Measurements from ENCODE around the gene SLC22A2. TPM values are rescaled to one million over a fixed set of nuclear protein-coding genes. Genes with fewer than 3 reads are reported as not detected.

SLC22A2 gene
- not detected for polyA plus RNA-seq (2012; ENCODE audit: insufficient read length, low read depth)

GRCh38 chr6:160258346-160259142 lies at the start of gene SLC22A2:
Gene SLC22A2 (minus strand): TSS chr6:160258821. CDS start chr6:160258757, 64 bp downstream.
- TF ChIP-seq FOXP2 (optimal IDR thresholded peaks at IDR 0.05; ENCODE audit: borderline replicate concordance, extremely low read depth, extremely low read length, insufficient read depth) = no peak
- no peak for TF ChIP-seq POLR2AphosphoS5 (IDR thresholded peaks at IDR 0.05; ENCODE audit: low read depth, low read length)
- TF ChIP-seq TAF1 (IDR thresholded peaks at IDR 0.05; ENCODE audit: borderline replicate concordance, insufficient read depth, low read length) = no peak
- no peak for TF ChIP-seq SIN3A (IDR thresholded peaks at IDR 0.05; ENCODE audit: borderline replicate concordance, insufficient read depth, low read length)
- TF ChIP-seq, protein P1, sequence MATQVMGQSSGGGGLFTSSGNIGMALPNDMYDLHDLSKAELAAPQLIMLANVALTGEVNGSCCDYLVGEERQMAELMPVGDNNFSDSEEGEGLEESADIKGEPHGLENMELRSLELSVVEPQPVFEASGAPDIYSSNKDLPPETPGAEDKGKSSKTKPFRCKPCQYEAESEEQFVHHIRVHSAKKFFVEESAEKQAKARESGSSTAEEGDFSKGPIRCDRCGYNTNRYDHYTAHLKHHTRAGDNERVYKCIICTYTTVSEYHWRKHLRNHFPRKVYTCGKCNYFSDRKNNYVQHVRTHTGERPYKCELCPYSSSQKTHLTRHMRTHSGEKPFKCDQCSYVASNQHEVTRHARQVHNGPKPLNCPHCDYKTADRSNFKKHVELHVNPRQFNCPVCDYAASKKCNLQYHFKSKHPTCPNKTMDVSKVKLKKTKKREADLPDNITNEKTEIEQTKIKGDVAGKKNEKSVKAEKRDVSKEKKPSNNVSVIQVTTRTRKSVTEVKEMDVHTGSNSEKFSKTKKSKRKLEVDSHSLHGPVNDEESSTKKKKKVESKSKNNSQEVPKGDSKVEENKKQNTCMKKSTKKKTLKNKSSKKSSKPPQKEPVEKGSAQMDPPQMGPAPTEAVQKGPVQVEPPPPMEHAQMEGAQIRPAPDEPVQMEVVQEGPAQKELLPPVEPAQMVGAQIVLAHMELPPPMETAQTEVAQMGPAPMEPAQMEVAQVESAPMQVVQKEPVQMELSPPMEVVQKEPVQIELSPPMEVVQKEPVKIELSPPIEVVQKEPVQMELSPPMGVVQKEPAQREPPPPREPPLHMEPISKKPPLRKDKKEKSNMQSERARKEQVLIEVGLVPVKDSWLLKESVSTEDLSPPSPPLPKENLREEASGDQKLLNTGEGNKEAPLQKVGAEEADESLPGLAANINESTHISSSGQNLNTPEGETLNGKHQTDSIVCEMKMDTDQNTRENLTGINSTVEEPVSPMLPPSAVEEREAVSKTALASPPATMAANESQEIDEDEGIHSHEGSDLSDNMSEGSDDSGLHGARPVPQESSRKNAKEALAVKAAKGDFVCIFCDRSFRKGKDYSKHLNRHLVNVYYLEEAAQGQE (IDR thresholded peaks at IDR 0.05; ENCODE audit: insufficient read depth in 1 of 2, low read depth in 2 of 2, low read length in 2 of 2) = no peak

- TF ChIP-seq FOXP2 (optimal IDR thresholded peaks at IDR 0.05; ENCODE audit: borderline replicate concordance, extremely low read depth, extremely low read length, insufficient read depth) (no peak), SIN3A (IDR thresholded peaks at IDR 0.05; ENCODE audit: borderline replicate concordance, insufficient read depth, low read length) (no peak), POLR2AphosphoS5 (IDR thresholded peaks at IDR 0.05; ENCODE audit: low read depth, low read length) (no peak), TAF1 (IDR thresholded peaks at IDR 0.05; ENCODE audit: borderline replicate concordance, insufficient read depth, low read length) (no peak)
- TF ChIP-seq, protein P1 (IDR thresholded peaks at IDR 0.05; ENCODE audit: insufficient read depth in 1 of 2, low read depth in 2 of 2, low read length in 2 of 2) = no peak
Observed at GRCh38 chr6:160305926-160306713, 47.5 kb upstream of the SLC22A2 start.

GRCh38 chr6:160303806-160304205 lies 45.2 kb upstream of the SLC22A2 start:
- TF ChIP-seq POLR2AphosphoS5 (IDR thresholded peaks at IDR 0.05; ENCODE audit: low read depth, low read length) (no peak), TAF1 (IDR thresholded peaks at IDR 0.05; ENCODE audit: borderline replicate concordance, insufficient read depth, low read length) (no peak), FOXP2 (optimal IDR thresholded peaks at IDR 0.05; ENCODE audit: borderline replicate concordance, extremely low read depth, extremely low read length, insufficient read depth) (no peak), SIN3A (IDR thresholded peaks at IDR 0.05; ENCODE audit: borderline replicate concordance, insufficient read depth, low read length) (no peak)
- TF ChIP-seq, protein P1 (IDR thresholded peaks at IDR 0.05; ENCODE audit: insufficient read depth in 1 of 2, low read depth in 2 of 2, low read length in 2 of 2) = no peak

DNA sequence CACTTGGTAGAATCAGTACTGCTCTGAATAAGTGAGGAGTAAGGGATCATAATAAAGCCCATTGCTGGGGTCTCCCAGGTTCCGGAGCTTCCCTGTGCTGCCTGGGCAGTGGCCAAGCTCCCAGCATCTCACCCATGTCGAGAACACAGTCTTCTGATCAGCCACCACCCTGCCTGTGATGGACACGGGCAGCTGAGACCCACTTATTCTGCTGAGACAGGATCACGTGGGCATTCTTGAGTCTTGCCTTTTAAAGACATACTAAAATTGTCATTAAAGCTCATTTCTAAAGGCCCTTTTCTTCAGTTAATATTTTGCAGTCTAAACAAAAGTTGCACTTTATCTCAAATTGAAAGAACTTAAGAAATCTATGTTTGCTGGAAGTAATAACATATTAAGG lies 42.7 kb upstream of the SLC22A2 start:
- TF ChIP-seq FOXP2 (optimal IDR thresholded peaks at IDR 0.05; ENCODE audit: borderline replicate concordance, extremely low read depth, extremely low read length, insufficient read depth) (no peak), POLR2AphosphoS5 (IDR thresholded peaks at IDR 0.05; ENCODE audit: low read depth, low read length) (no peak), SIN3A (IDR thresholded peaks at IDR 0.05; ENCODE audit: borderline replicate concordance, insufficient read depth, low read length) (no peak), TAF1 (IDR thresholded peaks at IDR 0.05; ENCODE audit: borderline replicate concordance, insufficient read depth, low read length) (no peak)
- TF ChIP-seq, protein P1 (IDR thresholded peaks at IDR 0.05; ENCODE audit: insufficient read depth in 1 of 2, low read depth in 2 of 2, low read length in 2 of 2) = no peak
